SU-DHL-6 (cell line): ENCODE results near the gene PKHD1.

Source experiments
- H2AFZ ChIP-seq: fragments of 200-600 bp; sonication (generic); 2 replicates; pipeline ENCODE4 v1.6.1; 2014; ENCODE audit warnings: low read depth, mild to moderate bottlenecking, moderate library complexity, mixed read lengths, antibody characterized with exemption, low read length; ENCODE audit not compliant: severe bottlenecking
- H3F3A ChIP-seq: fragments of 200-600 bp; shearing (Covaris generic); 2 replicates; pipeline ENCODE4 v1.6.0; 2016; ENCODE audit warnings: antibody characterized with exemption, mild to moderate bottlenecking; ENCODE audit not compliant: insufficient read depth
- H3K27ac ChIP-seq: fragments of 200-600 bp; sonication (generic); 2 replicates; pipeline ENCODE4 v1.5.1; 2016; ENCODE audit warnings: low read depth, mild to moderate bottlenecking, low read length, moderate library complexity, mixed read lengths
- H3K27me3 ChIP-seq: fragments of 200-600 bp; sonication (generic), shearing (Covaris generic); 2 replicates; pipeline ENCODE4 v1.6.0; 2014; ENCODE audit warnings: mild to moderate bottlenecking, low read length
- H3K36me3 ChIP-seq: fragments of 200-600 bp; sonication (generic); 2 replicates; pipeline ENCODE4 v1.6.1; 2014; ENCODE audit warnings: mild to moderate bottlenecking, low read length, mixed read lengths
- H3K4me2 ChIP-seq: fragments of 300-600, 200-600 bp; shearing (Covaris generic), sonication (generic); 2 replicates; pipeline ENCODE4 v1.6.0; 2014; ENCODE audit warnings: low read length, low read depth, mild to moderate bottlenecking; ENCODE audit not compliant: poor library complexity, severe bottlenecking
- H3K4me3 ChIP-seq: fragments of 200-600 bp; sonication (generic); 2 replicates; pipeline ENCODE4 v1.5.1; 2014; ENCODE audit warnings: antibody characterized with exemption, low read length, mild to moderate bottlenecking, mixed read lengths; ENCODE audit not compliant: insufficient read depth, poor library complexity, severe bottlenecking
- H3K79me2 ChIP-seq: fragments of 200-600 bp; sonication (generic); 2 replicates; pipeline ENCODE4 v1.6.1; 2014; ENCODE audit warnings: mild to moderate bottlenecking, low read length, moderate library complexity; ENCODE audit not compliant: insufficient read depth
- H3K9ac ChIP-seq: fragments of 200-600 bp; sonication (generic); 2 replicates; pipeline ENCODE4 v1.7.0; 2014; ENCODE audit warnings: mild to moderate bottlenecking, low read length
- H3K9me2 ChIP-seq: fragments of 200-600 bp; sonication (generic); replicated peaks from 2 replicates; pipeline ENCODE4 v1.6.1; 2014; ENCODE audit warnings: low read length; ENCODE audit not compliant: insufficient read depth
- H3K9me3 ChIP-seq: fragments of 200-600 bp; sonication (generic); 2 replicates; pipeline ENCODE4 v1.6.1; 2014; ENCODE audit warnings: low read length, mixed read lengths; ENCODE audit not compliant: insufficient read depth
- H4K20me1 ChIP-seq: fragments of 200-600 bp; sonication (generic); 2 replicates; pipeline ENCODE4 v1.6.1; 2014; ENCODE audit warnings: low read depth, mild to moderate bottlenecking, antibody characterized with exemption, low read length, moderate library complexity, mixed read lengths
- EZH2phosphoT487 ChIP-seq: fragments of 200-600 bp; sonication (generic), shearing (Covaris generic); conservative IDR thresholded peaks from 2 replicates; pipeline ENCODE4 v1.6.1; 2018; ENCODE audit warnings: mild to moderate bottlenecking, antibody characterized with exemption, low read length, moderate library complexity, mixed read lengths
- TF ChIP-seq, protein P1 (sequence below): fragments of 200-600 bp; sonication (generic); IDR thresholded peaks from one replicate; pipeline ENCODE4 v1.5.1; 2017; ENCODE audit warnings: antibody characterized with exemption, mild to moderate bottlenecking, low read length, moderate library complexity; ENCODE audit not compliant: insufficient read depth, poor library complexity, severe bottlenecking

Gene PKHD1

DNA sequence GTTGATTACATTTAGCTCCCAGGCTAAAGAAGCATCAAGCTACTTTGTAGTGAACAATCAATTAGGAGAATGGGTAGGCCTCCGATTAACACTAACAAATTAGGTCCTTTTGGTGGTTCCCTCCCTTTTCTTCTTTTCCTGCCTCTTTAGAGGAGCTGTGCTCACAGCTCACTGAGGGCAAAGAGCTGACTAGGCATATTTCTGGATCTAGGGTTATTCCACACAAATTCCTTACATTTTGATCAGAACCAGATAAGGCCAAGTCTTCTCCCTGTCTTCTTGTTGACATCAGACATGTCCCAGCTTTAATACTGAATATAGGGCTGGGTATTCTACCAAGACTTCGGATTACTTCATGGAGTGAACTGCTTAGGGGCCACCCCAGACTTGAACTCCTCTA lies 119.1 kb downstream of the PKHD1 start:
- Histone ChIP-seq H3K79me2 (no peaks in the 10 kb centered on the region), H3K9me3 (no peaks in the 10 kb centered on the region), H3K4me3 (no peak overlapping the region), H3K4me2 (no peak overlapping the region), H3F3A (no peaks in the 10 kb centered on the region), H3K27ac (no peak overlapping the region), H3K36me3 (no peaks in the 10 kb centered on the region), H3K9me2 (no peaks in the 10 kb centered on the region), H2AFZ (no peak overlapping the region), H4K20me1 (no peaks in the 10 kb centered on the region), H3K27me3 (peaks cover 5% of the 10 kb centered on the region; the same call in 1 of the 2 replicates), H3K9ac (no peak overlapping the region)
- no peak for TF ChIP-seq EZH2phosphoT487
- TF ChIP-seq, protein P1, sequence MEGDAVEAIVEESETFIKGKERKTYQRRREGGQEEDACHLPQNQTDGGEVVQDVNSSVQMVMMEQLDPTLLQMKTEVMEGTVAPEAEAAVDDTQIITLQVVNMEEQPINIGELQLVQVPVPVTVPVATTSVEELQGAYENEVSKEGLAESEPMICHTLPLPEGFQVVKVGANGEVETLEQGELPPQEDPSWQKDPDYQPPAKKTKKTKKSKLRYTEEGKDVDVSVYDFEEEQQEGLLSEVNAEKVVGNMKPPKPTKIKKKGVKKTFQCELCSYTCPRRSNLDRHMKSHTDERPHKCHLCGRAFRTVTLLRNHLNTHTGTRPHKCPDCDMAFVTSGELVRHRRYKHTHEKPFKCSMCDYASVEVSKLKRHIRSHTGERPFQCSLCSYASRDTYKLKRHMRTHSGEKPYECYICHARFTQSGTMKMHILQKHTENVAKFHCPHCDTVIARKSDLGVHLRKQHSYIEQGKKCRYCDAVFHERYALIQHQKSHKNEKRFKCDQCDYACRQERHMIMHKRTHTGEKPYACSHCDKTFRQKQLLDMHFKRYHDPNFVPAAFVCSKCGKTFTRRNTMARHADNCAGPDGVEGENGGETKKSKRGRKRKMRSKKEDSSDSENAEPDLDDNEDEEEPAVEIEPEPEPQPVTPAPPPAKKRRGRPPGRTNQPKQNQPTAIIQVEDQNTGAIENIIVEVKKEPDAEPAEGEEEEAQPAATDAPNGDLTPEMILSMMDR, result no peak

DNA sequence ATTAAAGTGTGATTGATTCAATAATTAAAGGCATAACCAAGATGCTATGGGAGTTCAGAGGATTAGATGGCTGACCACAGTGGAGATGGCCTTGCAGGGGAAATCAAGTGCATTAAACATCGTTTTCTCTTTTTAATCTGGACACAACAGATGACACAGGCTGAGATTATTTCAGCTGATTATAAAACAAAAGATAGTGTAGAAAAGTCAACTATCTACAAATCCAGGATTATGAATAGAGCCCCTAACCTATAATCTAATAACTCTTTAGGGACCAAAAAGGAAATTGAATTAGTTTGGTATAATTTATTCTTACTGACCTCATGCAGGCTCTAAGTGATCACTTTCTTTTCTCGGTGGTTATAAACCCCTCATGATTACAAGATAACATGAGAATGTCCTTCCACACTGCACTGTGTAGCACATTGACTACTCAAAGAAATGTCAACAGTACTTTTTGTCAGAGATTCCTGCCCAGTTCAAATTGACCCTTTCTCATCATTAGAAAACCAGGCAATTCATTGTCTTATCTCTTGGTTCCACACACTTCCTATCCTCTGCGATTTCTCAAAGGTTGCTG lies 122.1 kb downstream of the PKHD1 start:
- Histone ChIP-seq H3K4me3 (no peak overlapping the region), H3K9ac (no peak overlapping the region), H4K20me1 (no peaks in the 10 kb centered on the region), H3K9me3 (no peaks in the 10 kb centered on the region), H3F3A (no peaks in the 10 kb centered on the region), H3K79me2 (no peaks in the 10 kb centered on the region), H3K36me3 (no peaks in the 10 kb centered on the region), H3K9me2 (no peaks in the 10 kb centered on the region), H3K27me3 (no peaks in the 10 kb centered on the region), H3K27ac (no peak overlapping the region), H2AFZ (no peak overlapping the region), H3K4me2 (no peak overlapping the region)
- no peak for TF ChIP-seq EZH2phosphoT487
- TF ChIP-seq, protein P1, result no peak

DNA sequence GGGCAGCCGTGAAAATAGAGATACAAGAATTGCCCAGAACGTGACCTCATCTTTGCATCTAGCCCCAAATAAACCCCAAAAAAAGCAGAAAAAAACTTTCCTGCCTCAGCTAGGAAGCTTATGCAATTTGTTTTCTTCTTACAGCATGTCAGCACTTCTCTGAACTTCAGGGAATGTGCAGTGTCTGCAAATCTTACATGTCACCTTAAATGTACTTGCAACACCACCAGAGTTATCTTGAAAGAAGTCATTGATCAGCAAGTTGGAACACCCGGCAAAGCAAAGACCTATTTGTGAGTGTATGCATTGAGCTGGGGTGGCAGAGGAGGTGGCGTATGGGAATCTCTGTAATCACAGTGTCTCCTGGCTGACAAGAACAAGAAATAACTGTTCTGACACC lies 123.4 kb downstream of the PKHD1 start:
- H3K9me3 ChIP-seq, result no peaks in the 10 kb centered on the region
- H3K4me3 ChIP-seq, result no peak overlapping the region
- H3K27me3 ChIP-seq, result no peaks in the 10 kb centered on the region
- no peak overlapping the region for H3K27ac ChIP-seq
- H3K36me3 ChIP-seq, result no peaks in the 10 kb centered on the region
- H4K20me1 ChIP-seq, result no peaks in the 10 kb centered on the region
- H3K79me2 ChIP-seq, result no peaks in the 10 kb centered on the region
- H3K9ac ChIP-seq, result no peak overlapping the region
- H3F3A ChIP-seq, result no peaks in the 10 kb centered on the region
- no peak for TF ChIP-seq EZH2phosphoT487
- TF ChIP-seq, protein P1, result no peak
- H3K9me2 ChIP-seq, result no peaks in the 10 kb centered on the region
- H3K4me2 ChIP-seq, result no peak overlapping the region
- H2AFZ ChIP-seq, result no peak overlapping the region
